Testis (tissue), 3 donors: ENCODE data around the gene ADCY10. TPM values are rescaled to one million over a fixed set of nuclear protein-coding genes. Genes with fewer than 3 reads are reported as not detected.

Experiments
- DNase-seq: peaks from one replicate; pipeline ENCODE4 v3.0.0-alpha.2; 2019
- H3K27ac ChIP-seq, 2 donors: fragments of 200-600 bp; sonication (generic); one replicate each; pipeline ENCODE4 v1.5.1; 2019
- H3K27me3 ChIP-seq: fragments of 200-600 bp; sonication (generic); one replicate; pipeline ENCODE4 v1.5.1; 2019
- H3K36me3 ChIP-seq: fragments of 200-600 bp; sonication (generic); one replicate; pipeline ENCODE4 v1.5.1; 2017; ENCODE audit warnings: low read depth; ENCODE audit errors: missing control alignments
- H3K4me1 ChIP-seq: fragments of 200-600 bp; sonication (generic); one replicate; pipeline ENCODE4 v1.5.1; 2019
- H3K4me3 ChIP-seq, 2 donors: fragments of 200-600 bp; sonication (generic); one replicate each; pipeline ENCODE4 v1.5.1; 2017 to 2019
- H3K9me3 ChIP-seq: fragments of 200-600 bp; sonication (generic); one replicate; pipeline ENCODE4 v1.5.1; 2017
- POLR2A ChIP-seq: fragments of 450-650 bp; IDR thresholded peaks from one replicate; pipeline ENCODE4 v1.6.1; 2017; ENCODE audit warnings: antibody characterized with exemption, mild to moderate bottlenecking, moderate library complexity
- WGBS, 2 donors: methylation state at CpG; one replicate each; pipeline ENCODE4 v1.1.5; 2018; 5-methylcytosine and 5-hydroxymethylcytosine counted together
- intact Hi-C: fragments of 100-400 bp; cut with DNase I; formaldehyde crosslinking; loops from one replicate; pipeline ENCODE4 v1.15.1; 2023; ENCODE audit warnings: low total_unique reads
- polyA plus RNA-seq: library from polyadenylated mRNA; stranded (reverse); fragments of 350-450 nt; fragmentation: Illumina TruSeq; extraction: RNeasy Lipid Tissue Mini Kit (QIAGEN cat#74804); gene quantifications from one replicate; pipeline ENCODE4 v1.2.3, GENCODE V29; 2014; ENCODE audit warnings: low read depth, low replicate concordance; ENCODE audit not compliant: insufficient read depth
- total RNA-seq, 2 donors: library from RNA; depleted of rRNA; stranded (reverse); fragments of >200 nt; gene quantifications; one replicate each; pipeline ENCODE4 v1.2.3, GENCODE V29; 2016
- TF ChIP-seq, protein P1 (sequence below), 3 experiments: fragments of 450-650 bp in 2 of 3; fragments of 200-600 bp in 1 of 3; sonication (generic) in 1 of 3; IDR thresholded peaks; one replicate each; pipeline ENCODE4 v1.5.1; 2016 to 2019; ENCODE audit warnings: antibody characterized with exemption in 3 of 3, mild to moderate bottlenecking in 2 of 3, moderate library complexity in 1 of 3

The ADCY10 gene
- total and polyA plus RNA-seq, 3 donors from 2014 or later, result 9.4 to 49.7 (median 24.6) TPM

DNA sequence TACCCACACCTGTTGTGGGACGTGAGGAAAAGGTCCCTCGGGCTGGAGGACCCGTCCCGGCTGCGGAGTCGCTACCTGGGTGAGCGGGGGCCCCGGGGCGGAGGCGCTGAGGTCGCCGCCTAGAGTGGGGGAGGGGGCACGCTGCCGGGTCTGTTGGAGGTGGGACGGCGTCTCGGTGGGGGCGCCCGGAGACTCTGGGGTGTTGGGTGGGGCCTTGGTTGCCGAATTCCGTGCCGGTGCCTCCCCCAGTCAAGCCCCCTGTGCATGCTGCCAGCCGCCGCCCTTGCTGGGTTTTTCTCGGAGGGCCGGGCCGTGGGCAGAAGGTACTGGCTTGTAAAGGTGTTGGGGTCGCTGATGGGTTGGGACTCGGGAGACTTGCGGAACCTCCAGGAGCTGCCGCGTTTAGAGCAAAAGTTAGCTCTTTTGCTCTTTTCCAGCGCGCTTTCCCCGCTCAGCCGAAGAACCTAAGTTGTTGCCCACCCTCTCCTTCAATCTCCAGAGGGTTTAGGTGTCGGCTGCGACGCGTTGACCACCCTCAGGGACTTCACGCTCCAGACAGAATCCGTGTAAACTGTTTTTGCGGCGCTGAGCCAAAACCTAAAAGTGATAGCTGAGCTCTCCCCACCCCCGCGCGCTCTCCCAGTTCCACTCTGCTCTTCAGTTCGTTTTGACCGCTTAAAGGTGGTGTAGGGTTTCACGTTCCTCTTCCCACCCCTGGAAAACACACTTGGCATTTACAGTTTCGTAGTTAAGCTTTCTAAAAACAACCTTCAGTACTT is 23.2 kb upstream of the ADCY10 start, which contains the start of gene MPC2:
TSS of gene MPC2 (minus strand) at position 143 of the 779 bp plus-strand sequence. CDS start 1,231 bp downstream, outside the sequence.
- WGBS, 2 donors, result 0 to 1% methylated on average over 15 to 51 of the region's 51 CpGs
- Histone ChIP-seq H3K27me3 (no peaks in the 10 kb centered on the region), H3K4me1 (peaks cover 22% of the 10 kb centered on the region), H3K9me3 (no peaks in the 10 kb centered on the region), H3K27ac (peak within 1 kb of the TSS; percentile 94 to 99), H3K36me3 (no peaks in the 10 kb centered on the region), H3K4me3 (peak within 1 kb of the TSS; percentile 94 to 96)
- intact Hi-C loops, result no loop called here
- TF ChIP-seq, protein P1, sequence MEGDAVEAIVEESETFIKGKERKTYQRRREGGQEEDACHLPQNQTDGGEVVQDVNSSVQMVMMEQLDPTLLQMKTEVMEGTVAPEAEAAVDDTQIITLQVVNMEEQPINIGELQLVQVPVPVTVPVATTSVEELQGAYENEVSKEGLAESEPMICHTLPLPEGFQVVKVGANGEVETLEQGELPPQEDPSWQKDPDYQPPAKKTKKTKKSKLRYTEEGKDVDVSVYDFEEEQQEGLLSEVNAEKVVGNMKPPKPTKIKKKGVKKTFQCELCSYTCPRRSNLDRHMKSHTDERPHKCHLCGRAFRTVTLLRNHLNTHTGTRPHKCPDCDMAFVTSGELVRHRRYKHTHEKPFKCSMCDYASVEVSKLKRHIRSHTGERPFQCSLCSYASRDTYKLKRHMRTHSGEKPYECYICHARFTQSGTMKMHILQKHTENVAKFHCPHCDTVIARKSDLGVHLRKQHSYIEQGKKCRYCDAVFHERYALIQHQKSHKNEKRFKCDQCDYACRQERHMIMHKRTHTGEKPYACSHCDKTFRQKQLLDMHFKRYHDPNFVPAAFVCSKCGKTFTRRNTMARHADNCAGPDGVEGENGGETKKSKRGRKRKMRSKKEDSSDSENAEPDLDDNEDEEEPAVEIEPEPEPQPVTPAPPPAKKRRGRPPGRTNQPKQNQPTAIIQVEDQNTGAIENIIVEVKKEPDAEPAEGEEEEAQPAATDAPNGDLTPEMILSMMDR (IDR thresholded peaks at IDR 0.05), result no peak
- TF ChIP-seq POLR2A, result no peak
- DNase-seq, result peak; percentile 91

- peak; percentile 97 for DNase-seq
- 0 to 1% methylated on average over 29 to 52 of the region's 58 CpGs for WGBS, 2 donors
- intact Hi-C loops, result no loop called here
Observed at GRCh38 chr1:167936068-167936929, 22.4 kb upstream of the ADCY10 start, which contains the start of gene DCAF6. DCAF6 (plus strand) TSS chr1:167936683; CDS start chr1:167936912, 229 bp downstream.

DNA sequence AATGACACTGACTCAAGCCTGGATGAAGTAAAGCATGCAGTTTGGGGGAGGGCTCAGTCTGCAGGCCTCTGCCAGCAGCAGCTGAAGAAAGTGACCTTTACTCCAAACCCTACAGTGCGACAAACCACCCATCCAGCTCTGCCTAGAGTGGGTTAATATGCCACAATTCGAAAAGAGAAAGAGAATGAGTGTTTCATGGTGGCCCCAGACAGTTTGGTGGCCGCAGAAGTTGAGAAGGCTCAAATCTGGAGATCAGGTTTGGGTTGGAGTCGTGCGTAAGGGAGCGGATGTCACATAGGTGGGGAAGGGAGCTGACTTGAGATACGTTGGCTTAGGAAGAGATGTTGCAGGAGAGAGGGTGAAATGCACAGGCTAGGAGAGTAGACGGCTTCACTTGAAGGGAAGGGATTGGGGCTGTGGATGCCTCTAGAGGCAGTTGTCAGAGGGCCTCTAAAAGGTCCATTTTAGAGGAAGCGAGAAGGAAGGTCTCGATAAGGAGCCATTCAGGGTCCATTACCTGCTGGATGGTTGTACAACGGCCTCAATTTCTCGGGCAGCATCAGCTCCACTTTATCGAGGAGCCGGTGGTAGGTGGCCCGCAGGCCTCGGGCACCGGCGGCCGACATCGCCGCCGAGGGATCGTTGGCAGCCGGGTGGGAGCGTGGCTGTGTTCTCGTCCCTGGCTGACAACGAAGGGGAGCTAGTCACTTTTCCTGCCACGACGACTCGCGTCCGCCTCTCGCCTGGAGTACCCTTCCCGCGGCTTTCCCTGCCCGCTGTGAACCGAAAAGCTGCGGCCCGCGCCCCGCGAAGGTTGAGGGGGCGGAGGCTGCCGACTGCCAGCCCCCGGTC is 21.5 kb upstream of the ADCY10 start:
- peak overlapping the region; percentile 94 to 99 for H3K27ac ChIP-seq
- no peaks in the 10 kb centered on the region for H3K9me3 ChIP-seq
- intact Hi-C loops, result no loop called here
- H3K4me3 ChIP-seq, result peak overlapping the region; percentile 94 to 96
- TF ChIP-seq, protein P1 (IDR thresholded peaks at IDR 0.05), result no peak
- peak; percentile 79 for TF ChIP-seq POLR2A
- H3K36me3 ChIP-seq, result no peaks in the 10 kb centered on the region
- H3K27me3 ChIP-seq, result no peaks in the 10 kb centered on the region
- DNase-seq, result peak; percentile 43
- peaks cover 22% of the 10 kb centered on the region for H3K4me1 ChIP-seq
- 0 to 1% methylated on average over 26 to 36 of the region's 45 CpGs for WGBS, 2 donors

More at GRCh38 chr1:167936068-167936929, 22.4 kb upstream of the ADCY10 start, which contains the start of gene DCAF6:
- H3K9me3 ChIP-seq, result no peaks in the 10 kb centered on the region
- H3K4me3 ChIP-seq, result peak within 1 kb of the TSS; percentile 94 to 96
- H3K4me1 ChIP-seq, result peaks cover 22% of the 10 kb centered on the region
- H3K36me3 ChIP-seq, result no peaks in the 10 kb centered on the region
- TF ChIP-seq POLR2A, result peak; percentile 41
- TF ChIP-seq, protein P1 (IDR thresholded peaks at IDR 0.05), result no peak
- H3K27ac ChIP-seq, result peak within 1 kb of the TSS; percentile 94 to 99
- no peaks in the 10 kb centered on the region for H3K27me3 ChIP-seq

GRCh38 chr1:167934426-167935215 is 20.7 kb upstream of the ADCY10 start:
- DNase-seq, result no peak
- no peak for TF ChIP-seq POLR2A
- TF ChIP-seq, protein P1 (IDR thresholded peaks at IDR 0.05), result no peak
- H3K27ac ChIP-seq, result peak overlapping the region; percentile 94 to 99
- WGBS, 2 donors, result 6 to 8% methylated on average over 4 of the region's 4 CpGs
- intact Hi-C loops, result no loop called here
- no peaks in the 10 kb centered on the region for H3K9me3 ChIP-seq
- no peaks in the 10 kb centered on the region for H3K27me3 ChIP-seq
- peak overlapping the region; percentile 94 to 96 for H3K4me3 ChIP-seq
- no peaks in the 10 kb centered on the region for H3K36me3 ChIP-seq
- peaks cover 22% of the 10 kb centered on the region for H3K4me1 ChIP-seq
